NCI-H146 treated with DMSO at 0.1 percent for 48 hours (cell line): Measurements from ENCODE around the gene WARS2.
A peak's percentile ranks its signal among the peaks of the same experiment; 100 is the strongest.
"Not testable (repeated sequence)": the region's sequence is repeated elsewhere in the genome, so short reads cannot be mapped to it uniquely, and the experiment has no call there.

Source experiments
- DNase-seq: peaks from one replicate; lab custom pipeline; 2025; ENCODE audit not compliant: unreplicated experiment; lab: John Stamatoyannopoulos, UW

WARS2 gene

DNA sequence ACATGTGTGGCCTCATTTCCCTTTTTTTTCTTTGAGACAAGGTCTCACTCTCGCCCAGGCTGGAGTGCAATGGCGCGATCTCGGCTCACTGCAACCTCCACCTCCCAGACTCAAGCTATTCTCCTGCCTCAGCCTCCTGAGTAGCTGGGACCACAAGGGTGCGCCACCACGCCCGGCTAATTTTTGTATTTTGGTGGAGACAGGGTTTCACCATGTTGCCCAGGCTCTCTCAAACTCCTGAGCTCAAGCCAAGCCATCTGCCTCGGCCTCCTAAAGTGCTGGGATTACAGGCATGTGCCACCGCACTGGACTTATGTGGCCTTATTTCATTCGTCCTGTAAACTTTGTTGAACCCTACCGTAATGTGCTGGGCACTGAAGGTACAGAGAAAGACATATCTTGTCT lies 569 bp upstream of the WARS2 start:
- DNase-seq, result peak; percentile 55

DNA sequence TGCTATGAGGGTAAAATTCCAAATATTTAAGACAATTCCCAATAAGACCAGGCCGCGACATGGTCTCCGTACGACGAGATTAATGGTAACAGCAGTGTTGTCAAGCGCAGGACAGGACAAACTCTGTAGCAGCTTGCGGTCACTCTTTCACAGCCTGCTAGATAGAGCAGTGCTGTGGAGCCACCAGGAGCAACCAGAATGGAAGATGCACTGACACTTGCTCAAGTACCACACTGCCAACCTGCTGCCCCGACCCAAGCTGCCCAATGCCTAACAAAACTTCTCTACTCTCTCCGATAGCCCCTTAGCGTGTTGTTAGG lies 636 bp downstream of the WARS2 start:
- no peak for DNase-seq

DNA sequence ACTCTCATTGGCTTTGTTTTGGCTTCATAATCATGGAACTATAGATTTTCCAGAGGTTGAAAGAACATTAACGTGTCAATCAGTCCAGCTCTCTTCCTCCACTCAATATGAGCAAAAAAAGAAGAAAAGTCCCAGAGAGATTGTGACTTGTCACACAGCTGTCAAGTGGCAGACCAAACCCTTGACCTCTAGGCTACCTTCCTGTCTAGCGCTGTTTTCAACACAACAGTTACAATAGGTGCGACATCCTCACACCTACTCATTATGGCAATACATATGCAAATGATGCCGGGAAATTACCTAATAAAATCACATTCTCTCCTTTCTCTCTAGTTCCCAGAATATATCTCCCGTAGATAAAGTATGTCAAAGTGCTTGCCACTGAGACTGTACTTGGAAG lies 1.1 kb downstream of the WARS2 start:
- DNase-seq, result peak; percentile 28

DNA sequence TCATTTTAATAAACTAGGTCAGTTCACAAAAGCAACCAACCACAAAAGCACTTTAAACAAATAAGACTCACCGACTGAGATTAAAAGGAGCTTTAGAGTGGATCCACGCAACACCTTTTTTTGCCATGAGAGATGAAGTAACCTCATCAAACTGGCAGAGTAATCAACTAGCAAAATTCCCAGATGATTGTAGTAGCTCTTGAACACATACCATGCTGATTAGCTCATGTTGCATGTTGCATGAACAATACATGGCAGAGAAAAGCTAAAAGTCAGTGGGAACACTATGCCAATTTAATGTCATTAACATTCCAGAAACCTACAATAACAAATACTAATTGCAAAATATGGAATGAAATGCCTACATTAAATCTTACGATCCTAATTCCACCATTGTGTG lies 4.1 kb downstream of the WARS2 start:
- no peak for DNase-seq

DNA sequence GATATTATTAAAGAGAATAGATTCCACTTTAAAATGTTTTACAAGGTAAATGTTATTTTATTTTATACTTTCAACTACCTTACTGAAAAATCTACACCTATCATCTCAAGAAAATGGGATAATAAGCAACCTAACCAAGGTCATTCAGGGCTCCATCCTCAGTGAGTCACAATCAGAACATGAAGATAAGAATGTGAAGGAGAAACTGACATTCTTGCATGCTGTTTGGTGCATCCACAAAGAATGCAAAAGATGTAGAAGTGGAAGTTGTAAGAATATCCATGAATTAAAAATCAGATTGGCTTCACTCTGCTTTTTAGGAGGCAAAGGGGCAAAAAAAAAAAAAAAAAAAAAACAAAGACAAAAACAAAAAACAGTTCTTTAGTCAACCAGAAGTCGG lies 6.5 kb downstream of the WARS2 start:
- no peak for DNase-seq

DNA sequence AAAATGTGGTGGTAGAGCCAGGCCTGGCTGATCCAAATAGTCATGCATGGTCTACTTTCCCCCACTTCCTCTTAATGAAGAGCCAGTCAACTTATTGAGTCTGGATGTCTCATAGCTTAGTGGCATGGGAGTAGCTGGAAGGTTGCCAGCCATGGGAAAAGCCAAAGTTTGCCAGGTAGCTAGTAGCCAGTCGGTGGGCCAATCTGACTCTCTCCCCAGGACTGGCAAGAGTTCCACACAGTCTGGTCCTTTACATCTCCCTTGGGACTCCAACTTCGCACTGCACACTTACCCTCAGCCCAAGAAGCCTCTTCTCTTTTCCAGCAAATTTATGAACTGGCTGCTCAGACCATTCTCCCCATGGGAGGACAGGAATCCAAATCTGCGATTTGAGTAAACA lies 8.3 kb downstream of the WARS2 start:
- DNase-seq, result no peak

DNA sequence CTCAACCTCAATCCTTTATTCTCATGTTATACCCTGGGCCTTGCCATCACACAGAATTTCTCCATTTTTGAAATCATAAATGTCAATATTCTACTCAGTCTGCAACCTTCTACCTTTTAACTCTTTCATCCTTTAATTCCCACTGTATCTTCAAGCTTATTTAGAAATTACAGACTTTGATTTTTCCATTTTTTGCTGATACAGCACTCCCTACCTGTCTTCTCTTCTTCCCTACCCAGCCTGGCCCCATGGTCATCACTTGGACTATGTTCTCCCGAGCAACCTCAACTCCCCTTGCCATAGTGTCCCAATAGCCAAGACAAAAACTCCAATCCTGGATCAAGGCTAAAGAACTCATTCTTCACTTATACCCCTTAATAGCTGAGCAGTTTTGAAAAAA lies 14.6 kb downstream of the WARS2 start:
- no peak for DNase-seq

DNA sequence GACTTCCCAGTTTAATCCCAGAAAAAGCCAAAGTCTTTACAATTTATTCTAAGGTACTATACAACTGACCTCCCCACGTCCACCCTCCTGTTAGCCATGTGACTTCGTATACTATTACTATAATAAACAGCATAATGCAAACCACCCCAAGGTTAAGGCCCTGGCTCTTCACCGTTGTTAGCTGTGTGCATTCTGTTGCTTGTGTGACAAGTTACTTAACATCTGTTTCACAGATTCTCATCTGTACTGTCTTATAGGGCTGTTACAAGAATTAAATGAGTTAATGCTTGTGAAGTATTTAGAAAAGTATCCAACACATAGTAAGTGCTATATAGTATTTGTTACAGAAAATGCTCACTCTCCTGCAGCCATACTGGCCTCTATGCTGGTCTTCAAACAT lies 15.7 kb downstream of the WARS2 start:
- no peak for DNase-seq

DNA sequence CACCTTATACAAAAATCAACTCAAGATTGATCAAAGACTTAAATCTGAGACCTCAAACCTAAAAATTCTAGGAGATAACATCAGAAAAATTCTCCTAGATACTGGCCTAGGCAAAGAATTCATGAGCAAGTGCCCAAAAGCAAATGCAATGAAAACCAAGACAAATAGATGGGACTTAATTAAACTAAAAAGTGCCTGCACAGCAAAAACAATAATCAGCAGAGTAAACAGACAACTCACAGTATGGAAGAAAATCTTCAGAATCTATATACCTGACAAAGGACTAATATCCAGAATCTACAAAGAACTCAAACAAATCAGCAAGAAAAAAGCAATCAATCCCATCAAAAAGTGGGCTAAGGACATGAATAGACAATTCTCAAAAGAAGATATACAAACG lies 18.6 kb downstream of the WARS2 start:
- not testable (repeated sequence) for DNase-seq

DNA sequence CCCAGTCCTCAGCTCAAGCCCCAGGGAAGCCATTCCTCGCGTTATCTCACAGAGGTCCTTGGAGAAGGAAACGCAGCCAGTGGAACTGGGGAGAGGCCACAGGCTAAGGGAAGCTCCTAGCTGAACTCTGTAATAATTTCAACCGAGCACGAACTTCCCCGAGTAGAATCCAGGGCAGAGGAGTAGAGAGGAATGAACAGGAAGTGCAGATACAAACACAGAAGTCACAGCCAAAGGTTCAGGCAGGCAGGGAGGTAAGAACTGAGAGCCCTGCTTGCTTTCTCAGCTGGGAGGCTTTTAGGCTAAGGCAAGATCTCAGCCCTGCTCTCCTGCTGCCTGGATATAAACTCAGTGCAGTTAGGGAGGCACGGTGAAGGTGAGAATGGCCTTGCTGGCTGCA lies 23.7 kb downstream of the WARS2 start:
- no peak for DNase-seq

DNA sequence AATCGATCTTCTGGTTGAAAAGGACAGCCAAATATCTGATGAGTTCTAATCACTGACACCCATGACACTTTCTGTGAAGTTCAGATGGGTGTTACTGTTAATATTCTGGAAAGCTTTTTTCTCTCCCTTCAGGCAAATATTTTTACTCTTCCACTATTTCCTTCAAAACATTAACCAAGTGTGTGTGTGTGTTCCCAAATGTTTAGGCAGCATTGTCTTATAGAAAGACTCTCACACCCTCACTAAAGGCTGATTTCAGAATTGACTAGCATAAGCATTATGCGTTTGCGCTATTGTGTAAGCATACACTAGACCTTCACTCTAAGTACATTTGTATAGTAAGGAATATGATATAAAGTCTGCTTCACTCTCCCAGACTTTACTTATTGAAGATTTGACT lies 24.7 kb downstream of the WARS2 start:
- DNase-seq, result no peak

DNA sequence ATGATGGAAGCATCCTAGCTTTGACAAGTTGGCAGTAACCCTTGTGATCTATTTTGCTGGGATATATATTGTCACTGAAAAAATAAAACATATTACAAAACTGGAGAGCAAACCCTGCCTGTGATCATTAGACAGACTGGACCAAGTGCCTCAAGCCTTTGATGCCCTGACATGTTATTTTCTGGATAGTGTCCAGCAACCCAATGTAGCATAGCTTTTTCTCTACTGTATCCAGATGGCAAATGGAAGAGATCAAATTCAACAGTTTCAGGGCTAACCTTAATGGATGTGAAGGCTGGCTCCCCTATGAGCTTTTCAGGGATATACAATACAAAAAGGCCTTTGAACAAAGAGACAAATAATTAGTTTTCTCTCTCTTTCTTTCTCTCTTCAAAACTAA lies 25.1 kb downstream of the WARS2 start:
- peak; percentile 45 for DNase-seq

DNA sequence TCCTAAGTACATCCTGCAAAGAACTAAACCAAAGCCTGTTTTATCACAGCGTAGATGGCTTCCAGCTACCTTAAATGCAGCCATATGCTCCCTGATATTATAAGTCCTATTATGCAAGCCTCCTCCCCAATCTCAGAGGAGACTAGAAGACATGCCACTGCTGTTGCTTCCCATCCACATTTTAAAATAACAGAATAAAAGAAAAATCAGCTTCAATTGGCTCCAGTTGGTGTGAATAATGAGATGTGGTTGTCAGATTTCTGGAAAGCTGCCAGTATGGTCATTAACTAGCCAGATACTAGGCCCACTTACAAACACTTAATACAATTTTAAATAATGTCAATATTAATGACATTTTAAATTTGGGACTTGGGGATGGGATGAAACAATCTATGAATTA lies 25.7 kb downstream of the WARS2 start:
- DNase-seq, result no peak

DNA sequence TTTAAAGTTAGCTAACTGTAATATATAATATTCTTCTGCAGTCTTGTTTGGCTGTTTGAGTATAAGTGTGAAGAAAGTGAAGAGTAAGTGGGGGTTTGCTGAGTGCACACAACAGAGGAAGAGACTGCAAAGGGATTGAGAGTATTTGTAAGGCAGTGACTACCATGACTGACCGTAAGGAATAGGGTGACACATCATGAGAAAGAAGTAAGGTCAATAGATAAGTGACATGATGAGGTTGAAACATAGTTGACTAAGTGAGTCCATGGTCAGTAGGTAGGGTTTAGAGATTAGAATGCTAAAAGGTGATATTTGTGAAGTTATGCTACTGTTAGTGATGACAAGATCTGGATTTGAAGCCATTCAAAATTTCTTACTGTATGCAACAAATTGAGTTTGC lies 27.7 kb downstream of the WARS2 start:
- DNase-seq, result no peak

DNA sequence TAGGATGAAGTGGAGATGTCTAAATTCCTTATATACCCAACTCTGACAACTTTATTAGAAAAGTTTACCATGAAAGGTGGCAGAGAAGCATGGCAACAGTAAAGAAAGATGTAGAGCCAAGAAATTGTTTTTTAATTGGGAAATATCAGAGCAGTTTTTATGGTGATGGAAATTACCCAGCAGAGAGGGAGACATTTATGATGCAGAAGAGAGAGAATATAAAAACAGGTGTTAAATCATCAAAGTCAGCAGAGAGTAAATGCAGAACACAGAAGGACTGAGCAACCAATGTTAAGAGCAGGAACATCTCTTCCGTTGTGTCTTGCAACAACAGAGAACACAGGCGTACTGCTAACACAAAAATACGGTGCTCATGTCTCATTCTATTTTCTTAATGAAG lies 28.2 kb downstream of the WARS2 start:
- DNase-seq, result no peak

DNA sequence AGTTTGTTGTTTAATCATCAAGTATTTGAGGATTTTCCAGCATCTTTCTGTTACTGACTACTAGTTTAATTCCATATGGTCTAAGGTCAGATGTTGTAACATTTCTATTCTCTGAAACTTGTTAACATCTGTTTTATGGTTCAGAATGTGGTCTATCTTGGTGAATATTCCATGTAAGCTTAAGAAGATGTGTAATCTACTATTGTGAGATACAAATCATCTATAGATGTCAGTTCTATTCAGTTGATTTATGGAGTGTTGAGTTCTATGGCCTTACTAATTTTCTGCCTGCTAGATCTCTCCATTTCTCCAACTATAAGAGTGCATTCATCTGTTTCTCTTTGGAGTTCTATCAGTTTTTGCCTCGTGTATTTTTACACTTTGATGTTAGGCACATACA lies 31.5 kb downstream of the WARS2 start:
- no peak for DNase-seq

DNA sequence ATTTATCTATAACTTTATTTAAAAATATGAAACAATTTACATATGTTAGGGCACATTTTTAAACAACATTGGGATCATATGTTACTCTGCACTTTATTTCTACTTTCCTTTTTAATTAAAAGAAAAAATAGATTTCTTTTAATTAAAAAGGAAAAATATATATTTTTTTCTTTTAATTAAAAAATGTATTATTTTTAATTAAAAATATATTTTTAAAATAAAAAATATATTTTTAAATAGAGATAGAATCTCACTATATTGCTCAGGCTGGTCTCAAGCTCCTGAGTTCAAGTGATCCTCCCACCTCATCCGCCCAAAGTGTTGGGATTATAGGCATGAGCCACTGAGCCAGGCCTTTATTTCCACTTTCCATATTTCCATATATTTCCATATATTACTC lies 36.7 kb downstream of the WARS2 start:
- DNase-seq, result no peak

DNA sequence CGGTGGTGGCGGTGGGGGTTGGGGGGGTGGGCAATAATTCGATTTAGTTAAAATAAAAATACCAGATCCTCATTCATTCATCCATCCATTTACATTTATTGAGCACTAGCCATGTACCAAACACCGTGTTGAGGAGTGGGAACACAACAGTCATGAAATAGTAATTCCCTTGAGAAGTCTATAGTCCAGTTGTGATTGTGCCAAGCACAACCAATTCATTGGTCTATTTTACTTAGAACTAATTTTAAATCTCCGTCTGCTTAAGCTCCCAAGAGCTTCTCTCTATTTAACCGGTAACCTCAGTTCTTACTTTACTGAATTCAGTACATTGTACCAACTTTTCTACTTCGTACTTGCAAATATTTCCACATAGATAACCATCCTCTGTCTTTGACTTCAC lies 38.4 kb downstream of the WARS2 start:
- no peak for DNase-seq

DNA sequence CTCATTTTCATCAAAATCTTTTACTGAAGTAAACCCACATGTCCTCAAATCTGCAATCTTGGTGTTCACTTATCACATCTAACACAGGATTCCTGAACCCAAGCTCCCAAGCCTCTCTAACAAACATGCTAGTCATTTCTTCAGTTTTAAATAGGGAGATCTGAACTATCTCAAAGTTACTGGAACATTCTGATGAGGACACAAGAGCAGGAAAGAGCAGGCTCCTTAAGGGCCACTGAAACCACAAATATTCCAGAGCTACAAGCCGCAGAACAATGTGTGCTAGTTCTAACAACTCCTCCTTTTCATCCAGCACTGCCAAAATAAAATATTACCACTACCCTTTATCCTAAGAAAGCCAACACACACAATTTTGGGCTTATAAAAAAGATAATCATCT lies 38.9 kb downstream of the WARS2 start:
- DNase-seq, result no peak

DNA sequence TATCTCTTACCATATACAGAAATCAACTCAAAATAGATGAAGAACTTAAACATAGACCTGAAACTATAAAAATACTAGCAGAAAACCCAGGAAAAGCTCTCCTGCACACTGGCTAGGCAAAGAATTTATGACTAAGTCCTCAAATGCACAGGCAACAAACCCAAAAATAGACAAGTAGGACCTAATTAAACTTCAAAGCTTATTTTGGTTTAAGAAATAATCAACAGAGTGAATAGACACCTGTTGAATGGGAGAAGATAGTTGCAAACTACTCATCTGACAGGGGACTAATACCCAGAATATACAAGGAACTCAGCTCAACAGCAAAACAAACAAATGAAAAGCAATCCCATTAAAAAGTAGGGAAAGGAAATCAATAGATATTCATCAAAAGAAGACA lies 40.7 kb downstream of the WARS2 start:
- DNase-seq, result no peak

DNA sequence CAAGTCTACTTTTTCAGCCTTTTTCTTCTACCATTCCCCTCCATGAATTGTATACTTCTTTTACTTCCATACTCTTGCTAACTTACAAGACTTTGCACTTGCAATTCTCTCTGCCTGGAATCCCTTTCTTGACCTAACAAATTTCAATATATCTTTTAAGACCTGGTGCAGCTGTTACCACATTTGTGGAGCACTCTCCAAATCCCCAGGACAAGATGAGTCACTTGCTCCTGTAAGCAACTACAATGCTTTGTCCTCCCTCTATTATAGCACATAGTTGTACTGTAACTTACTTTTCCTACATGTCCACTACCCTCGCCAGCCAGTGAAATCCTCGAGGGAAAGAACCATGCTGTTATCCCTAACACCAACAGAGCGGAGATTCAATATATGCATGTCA lies 43.1 kb downstream of the WARS2 start:
- DNase-seq, result no peak

DNA sequence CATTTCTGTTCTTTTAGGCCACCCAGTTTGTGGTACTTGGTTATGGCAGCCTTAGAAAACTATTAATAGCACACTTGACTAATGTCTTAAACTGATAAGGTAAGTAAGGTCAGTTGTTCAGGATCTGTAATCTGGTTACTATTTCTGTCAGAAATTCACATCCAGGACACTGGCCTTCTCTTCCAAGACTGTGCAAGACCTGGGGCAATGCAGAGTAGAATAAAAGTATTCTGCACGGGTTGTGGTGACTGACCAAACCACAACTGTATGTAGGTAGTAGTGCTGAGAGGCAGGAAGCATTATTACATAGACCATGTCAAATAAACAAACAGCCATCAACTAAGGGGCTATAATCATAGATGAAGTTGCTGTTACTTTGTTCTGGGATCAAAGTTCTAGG lies 46.7 kb downstream of the WARS2 start:
- no peak for DNase-seq

DNA sequence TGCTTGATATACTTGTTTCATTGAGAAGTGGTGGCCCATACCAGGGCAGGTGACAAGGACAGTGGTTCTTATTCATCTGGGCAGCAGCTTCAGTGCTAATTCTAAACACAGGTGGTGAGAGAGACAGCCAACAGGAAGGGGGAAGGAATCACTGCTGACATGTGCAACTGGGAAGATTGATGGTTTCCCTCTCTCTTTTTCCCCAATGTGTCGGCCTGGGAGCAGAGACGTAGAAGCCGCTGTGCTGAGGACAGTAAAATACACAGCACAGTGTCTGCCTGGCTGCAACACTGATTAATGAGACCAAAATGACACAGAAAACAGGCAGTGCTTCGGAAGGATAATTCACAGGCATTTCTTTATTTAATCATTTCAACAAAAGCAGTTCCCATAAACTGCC lies 48.8 kb downstream of the WARS2 start:
- no peak for DNase-seq

DNA sequence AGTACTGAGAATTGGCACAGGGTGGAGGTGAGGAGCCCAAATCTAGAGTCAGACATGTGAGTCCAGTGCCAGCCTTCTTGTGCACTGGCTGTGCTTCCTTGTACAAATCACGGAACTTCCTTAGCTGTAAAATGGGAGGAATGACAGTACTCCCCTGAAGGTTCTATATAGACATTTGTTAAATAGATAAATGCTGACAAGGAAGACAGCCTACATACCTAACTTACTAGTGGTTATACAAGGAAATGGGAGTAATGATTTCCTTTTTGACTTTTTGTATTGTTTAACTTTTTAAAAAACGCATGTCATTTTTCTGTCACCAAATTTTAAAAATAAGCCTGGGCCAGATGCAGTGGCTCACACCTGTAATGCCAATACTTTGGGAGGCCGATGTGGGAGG lies 50.2 kb downstream of the WARS2 start:
- DNase-seq, result no peak
